Measurements from ENCODE around the gene RPS6KA2.

Gene RPS6KA2

GRCh38 chr6:166508726-166509125 is 118.3 kb downstream of the RPS6KA2 start:
- DNase-seq (ENCODE audit: extremely low read depth in 1 of 2, low read depth in 1 of 2) = no peak

- no peak for DNase-seq (ENCODE audit: extremely low read depth in 1 of 2, low read depth in 1 of 2)
Observed at GRCh38 chr6:166507809-166508564, 119.1 kb downstream of the RPS6KA2 start.

- no peak for DNase-seq (ENCODE audit: extremely low read depth in 1 of 2, low read depth in 1 of 2)
Observed at GRCh38 chr6:166507380-166507779, 119.7 kb downstream of the RPS6KA2 start.

DNA sequence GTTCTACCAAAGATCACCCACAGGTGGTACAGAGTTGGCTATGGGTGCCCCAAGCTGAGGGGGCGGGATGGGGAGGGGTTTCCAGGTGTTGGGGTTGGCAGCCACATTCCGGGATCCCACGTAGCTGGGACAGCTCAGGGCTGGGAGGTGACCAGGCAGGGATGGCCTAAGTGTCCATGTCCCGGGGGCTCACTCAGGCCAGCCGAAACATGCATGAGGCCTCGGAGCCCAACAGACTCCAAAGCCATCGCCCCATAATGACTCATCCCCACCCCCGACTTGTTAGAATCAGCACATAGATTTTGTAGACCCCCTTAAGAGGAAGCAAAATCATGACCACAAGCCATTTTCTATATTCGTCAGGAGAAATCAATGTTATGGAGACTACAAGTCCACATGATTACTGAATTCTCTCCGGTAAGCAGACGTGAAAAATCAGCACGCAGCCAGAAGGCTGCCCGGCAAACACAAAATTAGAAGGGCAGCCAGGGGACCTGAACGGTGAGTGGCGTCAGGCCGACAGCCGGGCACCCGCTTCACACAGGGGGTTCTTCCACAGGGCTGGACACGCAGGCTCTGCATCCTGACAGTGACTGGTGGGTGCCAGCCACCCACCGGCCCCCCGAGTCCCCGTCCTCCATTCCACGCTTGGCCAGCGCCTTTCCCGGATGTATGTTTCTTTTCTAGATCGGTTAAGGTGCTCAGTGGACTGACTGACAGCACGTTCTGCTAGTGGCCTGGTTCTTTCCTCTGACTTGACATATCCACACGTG is 121.7 kb downstream of the RPS6KA2 start:
- DNase-seq (ENCODE audit: extremely low read depth in 1 of 2, low read depth in 1 of 2) = no peak

- DNase-seq (ENCODE audit: extremely low read depth in 1 of 2, low read depth in 1 of 2) = no peak
Observed at GRCh38 chr6:166504100-166504499, 123.0 kb downstream of the RPS6KA2 start.

DNA sequence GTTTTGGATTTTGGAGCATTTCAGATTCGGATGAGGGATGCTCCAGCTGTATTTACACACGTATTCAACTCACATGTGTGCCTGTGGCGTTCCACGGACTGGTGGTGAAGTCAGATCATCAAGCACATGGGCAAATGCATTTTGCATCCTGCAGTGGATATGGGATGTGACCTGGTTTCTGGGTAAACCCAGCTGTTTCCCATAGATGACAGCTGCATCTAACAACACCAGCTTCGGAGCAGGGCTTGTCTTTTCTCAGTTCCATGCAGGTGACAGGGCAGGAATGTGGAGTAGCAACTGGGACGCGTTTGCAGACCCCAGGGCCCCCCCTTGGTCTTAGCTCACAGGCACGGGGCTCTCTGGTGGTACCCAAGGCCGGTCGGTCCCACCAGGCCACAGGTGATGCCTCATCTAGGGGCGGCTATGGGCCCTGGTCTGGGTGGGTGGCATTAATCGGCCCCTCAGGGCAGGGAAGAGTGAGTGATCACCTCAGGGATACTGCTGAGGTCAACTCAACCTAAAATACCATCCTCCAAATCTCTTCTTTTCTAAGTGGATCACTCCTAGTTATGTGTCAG is 123.8 kb downstream of the RPS6KA2 start:
- DNase-seq (ENCODE audit: extremely low read depth in 1 of 2, low read depth in 1 of 2) = no peak

DNA sequence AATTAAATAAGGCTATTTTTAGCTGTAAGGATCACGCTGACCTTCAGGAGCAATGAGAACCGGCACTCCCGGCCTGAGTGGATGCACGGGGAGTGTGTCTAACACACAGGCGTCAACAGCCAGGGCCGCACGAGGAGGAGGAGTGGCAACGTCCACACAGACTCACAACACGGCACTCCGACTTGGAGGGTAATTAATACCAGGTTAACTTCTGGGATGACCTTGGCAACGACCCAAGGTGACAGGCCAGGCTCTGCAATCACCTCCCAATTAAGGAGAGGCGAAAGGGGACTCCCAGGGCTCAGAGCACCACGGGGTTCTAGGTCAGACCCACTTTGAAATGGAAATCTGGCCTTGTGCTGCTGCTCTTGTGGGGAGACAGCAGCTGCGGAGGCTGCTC is 124.6 kb downstream of the RPS6KA2 start:
- DNase-seq (ENCODE audit: extremely low read depth in 1 of 2, low read depth in 1 of 2) = no peak

DNA sequence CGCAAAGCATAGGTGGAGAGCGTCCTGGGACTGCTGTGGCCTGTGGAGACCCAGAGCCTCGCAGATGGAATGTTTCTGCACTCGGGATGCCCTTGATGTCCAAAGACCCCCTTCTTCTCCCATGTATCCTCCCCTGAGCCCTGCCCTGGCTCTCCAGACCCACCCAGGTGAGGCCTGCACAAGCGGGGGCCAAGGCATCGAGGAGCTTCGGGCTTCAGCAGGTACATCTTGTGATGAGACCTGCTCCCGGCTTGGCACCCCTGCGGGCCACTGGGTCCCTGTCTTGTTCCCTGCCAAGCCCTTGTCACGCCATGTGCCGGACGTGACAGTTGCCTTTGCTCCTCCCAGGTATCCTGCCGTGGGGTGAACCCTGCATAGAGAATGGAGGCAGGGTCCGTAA is 125.8 kb downstream of the RPS6KA2 start:
- DNase-seq (ENCODE audit: extremely low read depth in 1 of 2, low read depth in 1 of 2) = no peak

- no peak for DNase-seq (ENCODE audit: extremely low read depth in 1 of 2, low read depth in 1 of 2)
Observed at GRCh38 chr6:166500246-166500645, 126.8 kb downstream of the RPS6KA2 start.

DNA sequence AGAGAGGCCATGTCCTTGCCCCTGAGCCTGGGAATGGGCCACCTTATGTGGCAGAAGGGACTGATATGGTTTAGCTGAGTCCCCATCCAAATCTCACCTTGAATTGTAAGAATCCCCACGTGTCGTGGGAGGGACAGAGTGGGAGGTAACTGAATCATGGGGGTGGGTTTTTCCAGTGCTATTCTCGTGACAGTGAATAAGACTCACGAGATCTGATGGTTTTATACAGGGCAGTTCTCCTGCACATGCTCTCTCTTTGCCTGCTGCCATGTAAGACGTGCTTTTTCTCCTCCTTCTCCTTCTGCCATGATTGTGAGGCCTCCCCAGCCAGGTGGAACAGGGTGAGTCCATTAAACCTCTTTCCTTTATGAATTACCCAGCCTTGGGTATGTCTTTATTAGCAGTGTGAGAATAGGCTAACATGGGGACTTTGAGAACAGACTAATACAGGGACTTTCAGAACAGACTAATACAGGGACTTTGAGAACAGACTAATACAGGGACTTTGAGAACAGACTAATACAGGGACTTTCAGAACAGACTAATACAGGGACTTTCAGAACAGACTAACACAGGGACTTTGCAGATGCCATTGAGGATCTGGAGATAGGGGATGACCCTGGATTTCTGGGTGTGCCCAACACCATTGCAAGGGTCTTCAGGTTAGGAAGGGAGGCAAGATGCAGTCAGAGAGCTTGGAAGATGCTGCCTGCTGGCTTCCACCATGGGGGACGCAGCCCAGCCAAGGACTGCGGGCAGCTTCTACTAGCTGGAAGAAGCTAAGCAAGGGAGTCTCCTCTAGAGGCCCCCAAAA is 127.5 kb downstream of the RPS6KA2 start:
- DNase-seq (ENCODE audit: extremely low read depth in 1 of 2, low read depth in 1 of 2) = no peak

- no peak for DNase-seq (ENCODE audit: extremely low read depth in 1 of 2, low read depth in 1 of 2)
Observed at GRCh38 chr6:166498661-166499349, 128.2 kb downstream of the RPS6KA2 start.

DNA sequence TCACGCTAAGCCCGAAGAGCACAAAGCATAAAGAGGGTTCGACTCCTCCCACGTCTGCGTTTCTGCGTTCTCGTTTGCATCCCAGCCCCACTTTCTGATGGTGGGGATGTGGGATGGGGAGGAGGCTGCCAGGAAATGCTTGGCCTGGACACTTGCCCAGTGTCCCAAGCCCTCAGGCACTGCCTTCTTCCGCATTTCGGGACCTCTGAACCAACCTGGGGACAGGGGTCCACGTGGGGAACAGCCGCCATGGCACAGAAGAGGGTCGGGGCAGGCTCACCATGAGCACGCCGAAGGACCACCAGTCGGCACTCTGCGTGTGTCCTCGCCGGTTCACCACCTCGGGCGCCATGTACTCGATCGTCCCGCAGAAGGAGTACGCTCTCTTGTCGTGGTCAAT is 128.8 kb downstream of the RPS6KA2 start:
- no peak for DNase-seq (ENCODE audit: extremely low read depth in 1 of 2, low read depth in 1 of 2)

- no peak for DNase-seq (ENCODE audit: extremely low read depth in 1 of 2, low read depth in 1 of 2)
Observed at GRCh38 chr6:166497087-166497899, 129.8 kb downstream of the RPS6KA2 start.

GRCh38 chr6:166496460-166496859 is 130.6 kb downstream of the RPS6KA2 start:
- DNase-seq (ENCODE audit: extremely low read depth in 1 of 2, low read depth in 1 of 2) = no peak

DNA sequence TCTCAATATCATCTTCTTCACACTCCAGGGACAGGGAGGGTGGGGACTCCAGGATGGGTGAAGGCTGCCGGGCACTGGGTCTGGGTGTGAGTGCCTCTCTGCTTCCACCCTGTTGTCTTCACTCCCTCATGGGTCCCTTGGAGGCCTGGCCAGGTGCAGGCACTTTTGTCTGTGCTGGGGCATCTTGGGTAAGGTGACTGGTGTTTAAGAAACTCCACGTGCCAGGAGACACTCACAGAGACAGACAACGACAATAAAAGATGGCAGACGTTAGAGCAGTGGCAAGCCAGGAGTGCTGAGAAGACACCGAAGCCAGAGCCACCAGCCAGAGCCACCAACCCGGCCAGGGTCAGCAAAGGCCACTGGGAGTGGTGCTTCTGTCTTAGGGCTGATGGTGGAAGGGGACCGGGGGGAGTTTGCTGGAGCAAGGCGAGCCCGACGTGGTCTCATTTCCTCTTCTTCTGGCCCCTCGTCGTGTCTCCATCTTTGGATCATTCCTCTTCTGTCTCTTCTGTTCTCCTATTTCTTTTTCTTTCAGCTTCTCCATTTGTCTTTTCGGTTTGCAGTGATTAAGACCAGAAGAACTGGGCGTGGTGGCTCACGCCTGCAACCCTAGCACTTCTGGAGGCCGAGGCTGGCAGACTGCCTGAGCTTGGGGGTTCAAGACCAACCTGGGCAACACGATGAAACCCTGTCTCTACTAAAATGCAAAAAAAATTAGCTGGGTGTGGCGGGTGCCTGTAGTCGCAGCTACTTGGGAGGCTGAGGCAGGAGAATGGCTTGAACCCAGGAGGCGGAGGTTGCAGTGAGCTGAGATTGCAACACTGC is 131.3 kb downstream of the RPS6KA2 start:
- no peak for DNase-seq (ENCODE audit: extremely low read depth in 1 of 2, low read depth in 1 of 2)

GRCh38 chr6:166494757-166495486 is 132.1 kb downstream of the RPS6KA2 start:
- no peak for DNase-seq (ENCODE audit: extremely low read depth in 1 of 2, low read depth in 1 of 2)

DNA sequence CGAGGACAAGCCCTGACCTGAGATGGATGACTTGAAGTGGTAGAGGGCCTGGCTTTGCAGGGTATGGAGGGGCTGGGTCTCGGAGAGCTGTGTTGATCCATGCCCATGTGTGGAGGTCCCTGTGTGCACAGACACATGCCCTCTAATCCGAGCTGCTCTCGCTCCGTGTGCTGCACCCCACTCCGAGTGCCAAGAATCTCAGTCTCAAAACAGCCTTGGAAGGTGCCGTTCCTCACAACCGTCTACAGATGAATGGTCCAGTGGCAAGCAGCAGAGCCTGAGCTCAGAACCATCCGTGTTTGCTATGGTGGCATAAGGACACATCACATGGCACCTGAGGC is 133.0 kb downstream of the RPS6KA2 start:
- DNase-seq (ENCODE audit: extremely low read depth in 1 of 2, low read depth in 1 of 2) = no peak

DNA sequence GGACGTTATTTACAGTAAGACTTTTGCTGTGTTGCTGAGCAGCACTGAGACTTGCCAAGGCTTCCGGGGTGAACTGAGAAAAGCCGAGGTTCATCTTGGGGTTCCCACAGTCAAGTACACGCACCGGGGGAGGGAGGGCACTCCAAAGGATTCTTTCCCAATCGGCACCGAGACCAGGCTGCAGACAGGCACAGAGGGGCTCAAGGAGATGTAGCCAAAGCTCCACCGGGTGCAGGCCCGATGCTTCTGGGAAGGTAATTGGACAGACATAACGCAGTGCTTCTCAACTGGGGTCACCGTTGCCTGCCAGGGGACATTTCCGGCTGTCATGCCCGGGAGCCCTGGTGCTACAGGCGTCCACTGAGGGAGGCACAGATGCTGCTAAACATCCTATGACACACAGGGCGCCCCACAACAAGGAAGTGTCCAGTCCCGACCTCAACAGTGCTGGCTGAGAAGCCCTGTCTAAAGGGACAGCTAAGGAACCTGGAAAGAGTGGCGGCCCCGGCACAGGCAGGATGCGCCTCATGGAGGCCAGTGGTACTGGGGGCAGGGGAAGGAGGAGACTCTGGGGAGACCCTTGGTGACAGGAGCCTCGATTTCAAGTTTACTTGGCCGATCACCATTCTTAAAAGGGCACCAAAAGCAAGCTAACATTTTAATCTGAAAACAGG is 133.5 kb downstream of the RPS6KA2 start:
- DNase-seq (ENCODE audit: extremely low read depth in 1 of 2, low read depth in 1 of 2) = no peak

Data from activated CD8-positive, alpha-beta memory T cell treated with anti-CD3 and anti-CD28 coated beads for 1 hour (primary cell).